HAP-1 (cell line): Measurements from ENCODE around the gene RIPOR3.

Source experiments
- DNase-seq, 2 experiments: peaks; one replicate each; pipeline ENCODE4 v3.0.0-alpha.2; 2016 to 2020; ENCODE audit warnings: low spot score in 2 of 2
- H3K27me3 ChIP-seq: fragments of 250-450 bp; sonication (Bioruptor Pico); 2 replicates; pipeline ENCODE4 v1.5.1; 2020; ENCODE audit warnings: low read depth, mild to moderate bottlenecking, moderate library complexity
- H3K36me3 ChIP-seq: fragments of 250-450 bp; sonication (Bioruptor Pico); replicated peaks from 2 replicates; pipeline ENCODE4 v1.5.1; 2020; ENCODE audit warnings: mild to moderate bottlenecking
- H3K4me1 ChIP-seq: fragments of 250-450 bp; sonication (Bioruptor Pico); 2 replicates; pipeline ENCODE4 v1.5.1; 2020; ENCODE audit warnings: mild to moderate bottlenecking
- H3K4me3 ChIP-seq: fragments of 250-450 bp; sonication (Bioruptor Pico); 2 replicates; pipeline ENCODE4 v1.5.1; 2020; ENCODE audit warnings: mild to moderate bottlenecking, moderate library complexity
- H3K9me3 ChIP-seq: fragments of 250-450 bp; sonication (Bioruptor Pico); 2 replicates; pipeline ENCODE4 v1.5.1; 2020; ENCODE audit warnings: mild to moderate bottlenecking, moderate library complexity
- in situ Hi-C: fragments of 300-500 bp; cut with MboI; formaldehyde crosslinking; loops from 3 replicates; pipeline ENCODE4 v1.14.3; 2020; ENCODE audit warnings: low sequenced_read_pairs, inconsistent platforms, mixed read lengths

The RIPOR3 gene

GRCh38 chr20:50690650-50691572 is at the start of gene RIPOR3:
Gene RIPOR3 (minus strand): TSS chr20:50691542. CDS start chr20:50691128, 414 bp downstream.
- no peak for DNase-seq
- Histone ChIP-seq H3K9me3 (no peaks in the 10 kb centered on the region), H3K36me3 (no peaks in the 10 kb centered on the region), H3K4me1 (no peaks in the 10 kb centered on the region), H3K4me3 (no peak within 1 kb of the TSS), H3K27me3 (peaks cover 3% of the 10 kb centered on the region; the same call in 1 of the 2 replicates)
- in situ Hi-C loops = no loop called here

- in situ Hi-C loops = no loop called here
- Histone ChIP-seq H3K9me3 (no peaks in the 10 kb centered on the region), H3K4me1 (peaks cover 39% of the 10 kb centered on the region)
Measured at GRCh38 chr20:50737352-50737751, 46.0 kb upstream of the RIPOR3 start.

GRCh38 chr20:50735813-50736212 is 44.5 kb upstream of the RIPOR3 start:
- H3K27me3 ChIP-seq = no peaks in the 10 kb centered on the region
- in situ Hi-C loops = no loop called here
- DNase-seq = no peak
- H3K9me3 ChIP-seq = no peaks in the 10 kb centered on the region
- no peaks in the 10 kb centered on the region; the same call in 1 of the 2 replicates for H3K36me3 ChIP-seq
- H3K4me3 ChIP-seq = no peak overlapping the region
- H3K4me1 ChIP-seq = peaks cover 36% of the 10 kb centered on the region

More at GRCh38 chr20:50737352-50737751, 46.0 kb upstream of the RIPOR3 start:
- Histone ChIP-seq H3K4me3 (no peak overlapping the region), H3K36me3 (no peaks in the 10 kb centered on the region; the same call in 1 of the 2 replicates), H3K27me3 (no peaks in the 10 kb centered on the region)
- peak in 1 of 2 experiments; percentile 20 for DNase-seq

GRCh38 chr20:50734730-50735679 is 43.7 kb upstream of the RIPOR3 start:
- Histone ChIP-seq H3K27me3 (no peaks in the 10 kb centered on the region), H3K36me3 (no peaks in the 10 kb centered on the region; the same call in 1 of the 2 replicates), H3K4me1 (peaks cover 39% of the 10 kb centered on the region), H3K4me3 (no peak overlapping the region), H3K9me3 (no peaks in the 10 kb centered on the region)
- in situ Hi-C loops = no loop called here
- no peak for DNase-seq

GRCh38 chr20:50733644-50734349 is 42.5 kb upstream of the RIPOR3 start:
- Histone ChIP-seq H3K4me1 (peaks cover 33% of the 10 kb centered on the region), H3K9me3 (no peaks in the 10 kb centered on the region), H3K27me3 (no peaks in the 10 kb centered on the region), H3K4me3 (no peak overlapping the region), H3K36me3 (no peaks in the 10 kb centered on the region)
- in situ Hi-C loops = no loop called here
- no peak for DNase-seq

GRCh38 chr20:50731930-50732690 is 40.8 kb upstream of the RIPOR3 start:
- DNase-seq = peak; percentile 33 to 48
- H3K36me3 ChIP-seq = no peaks in the 10 kb centered on the region
- H3K4me3 ChIP-seq = peak overlapping the region; percentile 67
- H3K27me3 ChIP-seq = no peaks in the 10 kb centered on the region
- H3K4me1 ChIP-seq = peaks cover 18% of the 10 kb centered on the region
- H3K9me3 ChIP-seq = no peaks in the 10 kb centered on the region
- in situ Hi-C loops = no loop called here

GRCh38 chr20:50731055-50731929 is 40.0 kb upstream of the RIPOR3 start, which contains the start of gene PARD6B:
Gene PARD6B (plus strand): TSS chr20:50731580. CDS start chr20:50731787, 207 bp downstream.
- in situ Hi-C loops = no loop called here
- peak; percentile 97 to 99 for DNase-seq
- H3K36me3 ChIP-seq = no peaks in the 10 kb centered on the region
- no peaks in the 10 kb centered on the region for H3K9me3 ChIP-seq
- H3K27me3 ChIP-seq = no peaks in the 10 kb centered on the region
- peaks cover 15% of the 10 kb centered on the region for H3K4me1 ChIP-seq
- peak within 1 kb of the TSS; percentile 67 for H3K4me3 ChIP-seq

- Histone ChIP-seq H3K36me3 (no peaks in the 10 kb centered on the region), H3K4me1 (peaks cover 11% of the 10 kb centered on the region), H3K4me3 (peak overlapping the region; percentile 67), H3K27me3 (no peaks in the 10 kb centered on the region), H3K9me3 (no peaks in the 10 kb centered on the region)
- in situ Hi-C loops = no loop called here
- no peak for DNase-seq
Measured at GRCh38 chr20:50730765-50731054, 39.4 kb upstream of the RIPOR3 start.

GRCh38 chr20:50729901-50730764 is 38.8 kb upstream of the RIPOR3 start:
- Histone ChIP-seq H3K4me1 (peaks cover 8% of the 10 kb centered on the region), H3K4me3 (peak overlapping the region; percentile 67), H3K36me3 (no peaks in the 10 kb centered on the region), H3K9me3 (0 out of 2 replicates have a peak, but pooled peaks cover 1% of the 10 kb centered on the region), H3K27me3 (no peaks in the 10 kb centered on the region)
- no peak for DNase-seq
- in situ Hi-C loops = no loop called here

GRCh38 chr20:50728981-50729874 is 37.9 kb upstream of the RIPOR3 start:
- Histone ChIP-seq H3K27me3 (no peaks in the 10 kb centered on the region), H3K9me3 (0 out of 2 replicates have a peak, but pooled peaks cover 2% of the 10 kb centered on the region), H3K4me1 (peaks cover 14% of the 10 kb centered on the region), H3K4me3 (no peak overlapping the region), H3K36me3 (no peaks in the 10 kb centered on the region)
- in situ Hi-C loops = no loop called here
- DNase-seq = no peak
